Globus pallidus (tissue), 1 donor: Measurements from ENCODE around the gene ANLN.
"Not testable (repeated sequence)": the region's sequence is repeated elsewhere in the genome, so short reads cannot be mapped to it uniquely, and the experiment has no call there.

ENCODE experiments used
- DNase-seq: peaks from one replicate; pipeline ENCODE4 v3.0.0-alpha.2; 2015; ENCODE audit warnings: low spot score

Gene ANLN

DNA sequence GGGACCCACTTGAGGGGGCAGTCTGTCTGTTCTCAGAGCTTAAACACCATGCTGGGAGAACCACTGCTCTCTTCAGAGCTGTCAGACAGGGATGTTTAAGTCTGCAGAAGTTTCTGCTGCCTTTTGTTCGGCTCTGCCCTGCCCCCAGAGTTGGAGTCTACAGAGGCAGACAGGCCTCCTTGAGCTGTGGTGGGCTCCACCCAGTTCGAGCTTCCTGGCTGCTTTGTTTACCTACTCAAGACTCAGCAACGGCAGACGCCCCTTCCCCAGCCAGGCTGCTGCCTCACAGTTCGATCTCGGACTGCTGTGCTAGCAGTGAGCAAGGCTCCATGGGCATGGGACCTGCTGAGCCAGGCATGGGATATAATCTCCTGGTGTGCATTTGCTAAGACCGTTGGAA is 11.1 kb upstream of the ANLN start:
- DNase-seq, result not testable (repeated sequence)

DNA sequence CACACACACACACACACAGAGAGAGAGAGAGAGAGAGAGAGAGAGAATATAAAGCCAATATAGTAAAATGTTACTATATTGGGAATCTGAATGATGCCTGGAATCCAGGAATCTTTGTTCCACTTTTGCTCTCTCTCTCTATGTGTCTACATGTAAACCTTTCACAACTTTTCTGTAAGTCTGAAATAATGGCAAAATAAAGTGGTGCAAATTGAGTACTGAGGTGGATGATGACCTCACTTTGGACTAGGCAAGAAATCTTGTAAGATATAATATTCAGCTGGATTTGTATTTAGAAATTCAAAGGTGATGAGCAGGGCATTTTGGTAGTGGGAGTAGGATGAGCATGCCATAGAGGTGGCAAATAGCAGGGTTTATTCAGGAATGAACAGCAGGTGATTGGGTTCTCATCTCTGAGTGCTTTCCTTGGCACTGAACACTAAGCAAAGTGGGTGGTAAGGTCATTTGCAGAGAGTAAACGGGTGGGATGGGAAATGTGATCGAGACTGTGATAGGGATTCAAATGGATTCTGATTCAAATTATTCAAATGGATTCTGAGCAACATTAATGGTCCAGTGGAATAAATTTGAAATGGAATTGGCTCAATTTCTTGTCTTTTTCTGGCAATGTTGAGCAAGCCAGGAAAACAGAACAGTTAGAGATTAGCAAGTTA is 9.7 kb upstream of the ANLN start:
- DNase-seq, result no peak

DNA sequence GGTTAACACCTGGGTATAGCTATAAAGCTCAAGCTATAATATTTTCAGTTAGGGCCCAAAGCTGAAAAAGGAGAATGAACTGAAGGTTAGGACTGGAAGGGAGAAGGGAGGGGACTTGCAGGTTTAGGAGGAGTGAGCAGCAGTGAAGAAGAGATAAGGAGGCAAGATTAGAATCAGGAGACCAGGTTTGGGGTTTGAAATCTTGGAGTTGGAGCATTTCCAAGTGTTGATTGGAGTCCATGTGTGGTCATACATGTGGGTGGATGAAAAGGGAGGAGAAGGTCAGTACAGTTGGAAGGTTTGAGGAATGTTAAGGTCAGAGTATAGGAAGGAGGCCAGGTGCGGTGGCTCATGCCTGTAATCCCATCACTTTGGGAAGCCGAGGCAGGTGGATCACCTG is 8.6 kb upstream of the ANLN start:
- no peak for DNase-seq

DNA sequence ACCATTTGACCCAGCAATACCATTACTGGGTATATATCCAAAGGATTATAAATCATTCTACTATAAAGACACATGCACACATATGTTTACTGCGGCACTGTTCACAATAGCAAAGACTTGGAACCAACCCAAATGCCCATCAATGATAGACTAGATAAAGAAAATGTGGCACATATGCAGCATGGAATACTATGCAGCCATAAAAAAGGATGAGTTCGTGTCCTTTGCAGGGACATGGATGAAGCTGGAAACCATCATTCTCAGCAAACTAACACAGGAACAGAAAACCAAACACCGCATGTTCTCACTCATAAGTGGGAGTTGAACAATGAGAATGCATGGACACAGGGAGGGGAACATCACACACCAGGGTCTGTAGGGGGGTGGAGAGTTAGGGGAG is 6.4 kb upstream of the ANLN start:
- not testable (repeated sequence) for DNase-seq

DNA sequence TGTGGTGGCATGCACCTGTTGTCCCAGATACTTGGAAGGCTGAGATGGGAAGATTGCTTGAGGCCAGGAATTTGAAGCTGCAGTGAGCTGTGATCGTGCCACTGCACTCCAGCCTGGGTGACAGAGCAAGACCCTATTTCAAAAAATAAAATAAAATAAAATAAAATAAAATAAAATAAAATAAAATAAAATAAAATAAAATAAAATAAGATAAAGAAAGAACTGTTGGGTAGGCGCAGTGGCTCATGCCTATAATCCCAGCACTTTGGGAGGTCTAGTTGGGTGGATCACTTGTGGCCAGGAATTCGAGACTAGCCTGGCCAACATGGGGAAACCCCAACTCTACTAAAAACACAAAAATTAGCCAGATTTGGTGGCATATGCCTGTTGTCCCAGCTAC is 4.0 kb upstream of the ANLN start:
- not testable (repeated sequence) for DNase-seq

DNA sequence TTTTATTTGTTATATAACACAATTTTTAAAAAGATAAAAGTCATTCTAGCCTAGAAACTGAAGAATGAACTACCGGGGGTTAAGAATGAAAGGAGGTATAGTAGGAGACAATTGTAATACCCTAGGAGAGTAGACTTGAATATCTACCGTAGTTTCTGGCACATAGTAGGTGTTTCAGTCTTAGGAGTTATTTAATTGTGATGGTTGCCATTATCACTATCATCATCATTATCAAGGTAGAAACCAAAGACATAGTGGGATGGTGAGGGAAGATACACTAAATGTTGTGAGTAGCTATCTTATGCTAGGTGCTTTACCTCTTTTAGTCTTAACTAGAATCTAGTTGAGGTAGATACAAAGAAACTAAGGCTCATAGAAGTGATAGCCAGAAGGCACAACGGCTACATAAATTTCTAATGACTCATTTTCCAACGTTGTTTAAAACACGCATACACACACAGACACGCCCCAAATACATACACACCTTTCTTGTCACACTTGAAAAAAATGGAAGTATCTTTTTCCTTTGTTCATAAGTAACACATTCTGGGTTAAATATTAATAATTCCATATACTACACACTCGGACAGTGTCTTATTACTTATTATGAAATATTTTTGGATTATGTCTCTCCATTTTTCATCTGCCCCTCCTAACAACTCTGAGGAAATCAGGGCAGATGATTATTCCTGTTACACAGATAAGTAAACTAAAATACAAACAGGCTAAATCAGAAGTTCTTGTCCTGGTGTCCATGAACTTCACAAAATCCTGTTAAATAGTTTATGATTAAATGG is 2.0 kb upstream of the ANLN start:
- DNase-seq, result no peak

DNA sequence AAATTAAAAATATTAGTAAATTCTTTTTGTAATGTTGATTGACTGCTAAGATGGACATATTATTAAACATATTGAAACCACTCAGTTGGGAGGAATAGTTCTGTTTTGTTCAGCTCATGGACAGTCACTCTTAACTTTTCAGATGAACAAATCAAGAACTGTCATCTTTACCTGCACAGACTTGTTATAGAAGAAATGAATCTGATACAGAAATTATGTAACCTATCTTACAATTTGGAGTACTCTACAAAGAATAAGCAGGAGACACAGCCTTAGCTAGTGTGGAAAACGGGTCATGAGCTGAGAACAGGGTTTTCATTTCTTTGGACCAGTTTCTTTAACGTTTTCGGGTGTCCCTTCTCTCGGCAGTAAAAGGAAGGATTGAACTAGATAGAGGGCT is 1.2 kb upstream of the ANLN start:
- DNase-seq, result no peak

DNA sequence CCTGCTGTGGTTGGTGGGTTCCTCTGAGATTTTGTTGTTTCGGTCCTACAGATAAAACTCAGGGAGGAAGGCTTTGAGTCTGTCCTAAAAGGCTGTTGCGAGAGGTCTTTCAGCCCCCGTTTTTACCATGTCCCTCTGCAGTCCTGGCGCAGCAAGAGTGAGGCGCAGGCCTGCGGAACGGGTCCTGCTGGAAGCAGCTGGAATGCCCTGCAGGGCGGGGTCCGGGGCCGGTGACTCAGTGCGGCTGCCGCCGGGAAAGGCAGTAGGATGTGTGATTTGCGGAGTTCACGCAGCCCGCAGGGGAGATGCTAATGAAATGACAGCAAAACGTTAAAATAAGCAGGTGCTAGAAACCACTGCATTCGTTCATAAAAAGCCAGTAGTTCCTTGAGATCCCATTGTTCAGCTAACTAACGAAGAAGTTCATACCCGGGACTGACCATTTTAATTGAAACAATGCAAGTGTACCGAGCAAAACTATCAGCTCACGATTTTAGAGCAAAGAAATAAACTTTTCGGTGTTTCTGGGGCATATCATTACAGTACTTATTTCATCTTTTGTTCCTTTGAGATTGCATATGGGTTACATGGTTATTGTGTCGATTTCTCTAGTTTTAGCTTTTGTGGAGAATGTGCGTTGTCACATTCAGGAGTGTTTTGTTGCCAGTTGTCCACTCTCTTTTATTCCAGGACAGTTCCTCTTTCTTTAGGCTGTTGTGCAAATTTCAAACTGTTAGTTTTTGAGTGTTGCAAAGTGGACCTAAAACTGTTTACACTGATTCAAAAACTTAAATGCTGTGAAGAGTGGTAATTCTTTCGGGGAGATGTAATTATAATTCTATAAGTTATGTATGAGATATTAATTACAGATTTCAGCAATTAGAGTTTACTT is 783 bp downstream of the ANLN start:
- DNase-seq, result no peak

DNA sequence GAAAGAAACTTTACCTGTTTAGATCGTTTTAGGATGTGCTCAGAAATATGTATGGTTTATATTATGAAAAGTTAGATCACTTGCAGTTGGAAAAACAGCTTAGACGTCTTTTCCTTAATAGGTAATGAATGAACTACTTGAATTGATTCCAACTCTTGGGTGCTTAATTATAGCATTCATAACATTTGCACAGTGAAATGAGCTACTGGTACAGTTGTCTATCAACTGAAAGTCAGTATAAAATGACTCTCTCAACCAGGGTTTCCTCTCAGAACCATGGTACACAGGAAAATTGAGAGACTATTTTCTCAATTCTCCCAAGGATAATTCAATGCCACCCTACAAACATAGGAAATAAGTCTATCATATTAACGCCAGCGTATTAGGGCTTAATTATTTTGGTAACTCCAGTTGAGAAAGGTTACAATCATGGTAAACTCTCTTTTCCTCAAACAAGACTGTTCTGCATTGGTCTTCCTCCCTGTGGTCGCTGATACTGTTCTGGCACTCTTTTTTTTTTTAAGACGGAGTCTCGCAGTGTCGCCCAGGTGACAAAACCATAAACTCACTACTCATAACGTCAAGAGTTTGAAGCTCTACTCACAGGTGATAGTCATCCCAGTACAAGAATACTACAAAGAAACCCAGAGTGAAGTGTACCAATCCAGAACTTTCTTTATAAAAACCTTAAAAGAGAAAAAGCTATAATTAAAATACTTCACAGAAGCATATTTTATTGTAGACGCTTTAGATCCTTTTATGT is 2.0 kb downstream of the ANLN start:
- no peak for DNase-seq

DNA sequence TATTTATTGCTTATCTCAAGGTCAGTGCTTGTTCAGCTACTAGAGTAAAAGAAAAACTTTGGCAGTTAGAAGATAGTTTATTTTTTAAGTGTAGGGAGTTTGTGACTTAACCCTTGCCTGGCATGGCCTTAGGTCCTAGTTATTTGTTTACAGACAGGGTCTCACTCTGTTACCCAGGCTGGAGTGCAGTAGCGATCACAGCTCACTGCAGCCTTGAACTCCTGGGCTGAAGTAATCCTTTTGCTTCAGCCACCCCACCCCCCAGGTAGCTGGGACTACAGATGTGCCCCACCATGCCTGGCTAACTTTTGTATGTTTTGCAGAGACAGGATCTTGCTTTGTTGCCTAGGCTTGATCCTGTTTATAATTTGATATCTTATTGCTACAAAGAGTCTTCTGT is 4.2 kb downstream of the ANLN start:
- DNase-seq, result no peak

DNA sequence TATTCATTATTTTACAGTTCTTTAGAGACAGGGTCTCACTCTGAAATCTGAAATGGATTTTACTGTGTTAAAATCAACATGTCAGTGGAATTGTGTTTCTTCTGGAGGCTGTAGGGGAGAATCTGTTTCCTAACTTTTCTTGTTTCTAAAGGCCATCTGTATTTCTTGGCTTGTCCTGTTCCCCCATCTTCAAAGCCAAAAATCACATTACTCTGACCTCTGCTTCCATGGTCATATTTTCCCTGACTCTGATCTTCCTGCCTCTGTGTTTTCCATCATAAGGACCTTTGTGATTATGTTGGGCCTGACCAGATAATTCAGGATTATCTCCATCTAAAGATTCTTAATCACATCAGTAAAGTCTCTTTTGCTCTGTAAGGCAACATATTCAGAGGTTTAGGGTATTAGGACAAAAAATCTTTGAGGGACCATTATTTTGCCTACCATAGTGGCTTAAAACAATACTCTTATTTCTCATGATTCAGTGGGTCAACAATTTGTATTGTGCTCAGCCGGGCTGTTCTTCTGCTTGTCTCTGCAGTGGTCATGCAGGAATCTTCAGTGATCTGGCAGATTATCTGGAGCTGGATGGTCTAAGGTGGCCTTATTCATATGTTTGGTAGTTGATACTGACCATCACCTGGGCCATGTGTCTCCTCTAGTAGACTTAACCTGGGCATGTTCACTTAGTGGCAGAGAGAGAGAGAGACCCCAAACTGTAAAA is 5.7 kb downstream of the ANLN start:
- no peak for DNase-seq

DNA sequence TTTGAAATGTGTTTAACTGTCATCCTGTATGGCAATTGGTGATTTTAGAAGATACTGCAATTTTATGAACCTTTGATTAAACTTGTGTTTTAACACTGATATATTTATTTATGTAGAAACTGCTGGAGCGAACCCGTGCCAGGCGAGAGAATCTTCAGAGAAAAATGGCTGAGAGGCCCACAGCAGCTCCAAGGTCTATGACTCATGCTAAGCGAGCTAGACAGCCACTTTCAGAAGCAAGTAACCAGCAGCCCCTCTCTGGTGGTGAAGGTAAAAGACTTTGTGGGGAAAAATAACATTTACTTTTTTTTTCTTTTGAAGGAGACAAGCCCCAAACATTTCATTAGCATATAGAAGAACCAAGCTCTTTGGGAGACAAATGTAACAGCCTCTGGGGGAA is 6.5 kb downstream of the ANLN start:
- DNase-seq, result no peak

DNA sequence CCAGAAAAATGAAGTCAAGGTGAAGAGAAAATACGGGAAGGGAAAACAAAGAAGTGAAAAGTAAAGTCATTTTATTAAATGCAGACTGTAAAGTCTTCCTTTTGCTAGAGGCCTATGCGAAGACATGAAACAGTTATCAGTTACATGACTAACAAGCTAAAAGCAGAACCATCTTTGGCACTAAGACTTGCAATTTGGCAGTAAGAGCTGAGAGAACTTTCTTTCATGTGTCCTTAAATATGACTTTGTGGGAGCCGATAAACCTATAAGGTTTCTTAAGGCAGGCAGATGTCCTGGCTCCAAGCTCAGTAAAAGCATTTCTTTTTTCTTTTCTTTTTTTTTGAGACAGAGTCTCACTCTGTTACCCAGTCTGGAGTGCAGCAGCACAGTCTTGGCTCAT is 10.4 kb downstream of the ANLN start:
- no peak for DNase-seq

DNA sequence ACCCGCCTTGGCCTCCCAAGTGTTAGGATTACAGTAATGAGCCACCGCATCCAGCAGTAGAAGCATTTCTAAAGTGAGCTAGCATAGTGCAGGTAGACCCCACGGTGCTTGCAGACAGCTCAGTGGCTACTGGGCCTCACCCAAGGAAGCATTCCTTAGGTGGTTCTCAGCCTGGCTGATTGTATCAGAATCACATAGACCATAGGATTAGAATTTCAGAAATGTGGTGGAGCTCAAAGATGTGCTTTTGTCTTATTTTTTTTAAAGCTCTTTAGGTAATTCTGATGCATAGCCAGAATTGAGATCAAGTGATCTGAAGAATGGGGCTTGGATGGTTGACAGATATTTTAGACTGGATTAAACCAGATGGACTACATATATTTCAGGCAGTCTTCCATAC is 10.9 kb downstream of the ANLN start:
- DNase-seq, result no peak

DNA sequence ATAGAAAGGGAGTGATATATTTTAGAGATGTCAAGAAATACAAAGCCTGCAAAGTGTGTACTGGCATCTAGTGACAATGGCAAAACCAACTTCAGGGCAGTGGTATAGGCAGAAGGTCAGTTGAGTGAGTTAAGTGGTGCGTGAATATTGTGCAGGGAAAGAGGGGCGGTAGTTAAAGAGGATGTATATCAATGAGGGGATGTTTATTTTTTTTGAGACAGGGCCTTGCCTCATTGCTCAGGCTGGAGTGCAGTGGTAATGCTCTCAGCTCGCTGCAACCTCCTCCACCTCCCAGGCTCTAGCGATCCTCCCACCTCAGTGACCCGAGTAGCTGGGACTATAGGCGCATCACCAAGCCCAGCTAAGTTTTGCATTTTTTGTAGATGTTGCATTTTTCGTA is 13.8 kb downstream of the ANLN start:
- DNase-seq, result no peak

DNA sequence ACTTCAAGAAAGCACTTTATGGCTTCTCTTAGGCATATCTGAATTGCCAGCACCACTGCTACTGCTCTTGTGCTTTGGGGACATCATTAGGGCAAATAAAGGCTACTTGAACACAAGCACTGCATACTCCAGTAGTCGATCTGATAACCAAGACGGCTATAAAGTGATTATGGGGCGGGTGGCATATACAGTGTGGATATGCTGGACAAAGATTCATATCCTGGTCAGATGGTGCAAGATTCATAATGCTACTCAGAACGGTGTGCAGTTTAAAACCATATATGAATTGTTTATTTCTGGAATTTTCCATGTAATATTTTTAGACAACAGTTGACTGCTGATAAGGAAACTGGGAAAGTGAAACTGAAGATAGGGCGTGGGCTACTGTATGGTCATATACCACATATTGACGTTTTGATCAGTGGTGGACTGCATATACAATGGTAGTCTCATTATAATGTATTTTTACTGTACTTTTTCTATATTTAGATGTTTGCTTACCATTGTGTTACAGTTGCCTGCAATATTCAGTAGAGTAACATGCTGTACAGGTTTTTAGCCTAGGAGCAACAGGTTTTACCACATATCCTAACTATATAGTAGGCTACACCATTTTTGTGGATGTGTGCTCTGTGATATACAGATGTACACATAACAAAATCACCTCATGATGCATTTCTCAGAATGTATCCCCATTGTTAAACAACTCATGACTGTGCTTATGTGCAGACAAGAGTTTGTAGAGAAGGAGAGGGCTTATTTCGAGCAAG is 15.2 kb downstream of the ANLN start:
- DNase-seq, result no peak

DNA sequence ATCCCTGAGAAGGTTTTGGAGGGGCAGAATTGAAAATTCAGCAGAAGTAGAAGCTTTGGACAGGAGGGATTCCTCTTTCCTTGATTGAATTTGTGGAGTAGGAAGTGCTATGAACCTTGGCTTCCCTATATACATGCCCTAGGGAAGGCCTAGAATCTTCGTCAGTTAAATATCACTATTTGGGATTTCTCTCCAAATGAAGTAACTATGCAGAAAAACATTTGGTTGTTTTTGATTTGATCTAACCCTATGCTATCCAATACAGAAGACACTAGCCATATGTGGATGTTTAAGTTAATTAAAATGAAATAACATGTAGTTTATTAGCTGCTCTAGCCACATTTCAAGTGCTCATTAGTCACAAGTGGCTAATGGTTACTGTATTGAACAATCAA is 15.7 kb downstream of the ANLN start:
- DNase-seq, result peak; percentile 47

DNA sequence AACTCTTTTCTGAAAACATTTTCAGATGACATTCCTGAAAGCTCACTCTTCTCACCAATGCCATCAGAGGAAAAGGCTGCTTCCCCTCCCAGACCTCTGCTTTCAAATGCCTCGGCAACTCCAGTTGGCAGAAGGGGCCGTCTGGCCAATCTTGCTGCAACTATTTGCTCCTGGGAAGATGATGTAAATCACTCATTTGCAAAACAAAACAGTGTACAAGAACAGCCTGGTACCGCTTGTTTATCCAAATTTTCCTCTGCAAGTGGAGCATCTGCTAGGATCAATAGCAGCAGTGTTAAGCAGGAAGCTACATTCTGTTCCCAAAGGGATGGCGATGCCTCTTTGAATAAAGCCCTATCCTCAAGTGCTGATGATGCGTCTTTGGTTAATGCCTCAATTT is 16.5 kb downstream of the ANLN start:
- peak; percentile 98 for DNase-seq

DNA sequence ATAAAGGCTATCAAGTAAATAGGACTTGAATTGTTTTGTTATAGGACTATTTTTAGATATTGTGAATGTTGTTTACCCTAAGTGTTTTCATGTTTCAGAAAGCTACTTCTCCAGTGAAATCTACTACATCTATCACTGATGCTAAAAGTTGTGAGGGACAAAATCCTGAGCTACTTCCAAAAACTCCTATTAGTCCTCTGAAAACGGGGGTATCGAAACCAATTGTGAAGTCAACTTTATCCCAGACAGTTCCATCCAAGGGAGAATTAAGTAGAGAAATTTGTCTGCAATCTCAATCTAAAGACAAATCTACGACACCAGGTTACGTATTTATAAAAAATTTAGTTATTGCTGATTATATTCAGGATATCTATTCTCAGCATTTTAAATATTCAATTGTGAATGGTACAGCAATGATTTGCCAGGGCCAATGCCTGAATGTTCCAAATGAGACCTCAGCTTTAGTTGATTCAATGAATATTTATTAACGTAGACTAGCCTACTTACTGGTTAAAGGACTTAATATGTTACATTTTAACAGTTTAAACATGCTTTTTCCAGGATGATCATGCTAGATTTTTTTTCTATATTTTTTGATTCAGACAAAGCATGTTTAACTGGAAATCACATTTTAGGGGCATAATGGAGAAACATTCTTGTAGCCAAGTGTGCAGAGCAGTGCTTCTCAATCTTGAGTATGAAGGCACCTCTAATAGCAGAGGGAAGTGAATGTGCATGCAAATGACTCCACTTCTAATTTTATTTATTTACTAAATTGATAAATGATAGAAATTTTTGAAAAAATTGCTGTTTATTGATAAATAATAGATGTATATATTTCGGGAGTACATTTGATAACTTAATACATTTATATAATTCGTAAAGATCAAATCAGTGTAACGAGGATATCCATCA is 18.2 kb downstream of the ANLN start:
- DNase-seq, result peak; percentile 60

DNA sequence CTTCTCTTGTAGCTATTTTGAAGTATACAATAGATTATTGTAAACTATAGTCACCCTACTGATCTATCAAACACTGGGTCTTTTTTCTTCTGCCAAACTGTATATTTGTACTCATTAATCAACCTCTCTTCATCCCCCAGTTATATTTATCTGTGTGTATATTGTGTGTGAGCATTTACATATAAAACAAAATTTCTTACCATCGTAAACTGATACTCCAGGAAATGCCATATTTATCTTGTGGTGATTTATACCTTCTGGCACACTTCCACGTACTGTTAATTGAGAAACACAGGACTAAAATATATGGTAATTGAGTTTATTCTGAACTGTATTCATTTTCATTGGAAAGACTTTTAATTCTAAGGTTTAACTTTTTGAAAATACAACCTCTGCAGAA is 18.9 kb downstream of the ANLN start:
- peak; percentile 70 for DNase-seq
